Natural killer cell treated with Interleukin-12 subunit alpha and Interleukin-12 subunit beta and Interleukin-15 and Interleukin-18, amount 100 ng/mL, for 72 hours (primary cell): ENCODE measurements around the gene SYTL3. TPM values are rescaled to one million over a fixed set of nuclear protein-coding genes. Genes with fewer than 3 reads are reported as not detected.
"Not testable (repeated sequence)": the region's sequence is repeated elsewhere in the genome, so short reads cannot be mapped to it uniquely, and the experiment has no call there.

Source experiments
- ATAC-seq, 2 donors: fragments of 150-1000 bp; cut with Tn5 transposase in 1 of 2; sonication (Bioruptor Pico), chemical (Tn5 transposase) in 1 of 2; 2 replicates each; pipeline ENCODE4 v1.10.0; 2021
- DNase-seq: peaks from one replicate; pipeline ENCODE4 v3.0.0; 2022; ENCODE audit warnings: low spot score
- H3K27ac Mint-ChIP-seq, 2 donors: 1 replicate in 1 of 2; 2 replicates in 1 of 2; pipeline ENCODE4 v1.8.0; 2022; ENCODE audit warnings: mixed read lengths in 2 of 2, mild to moderate bottlenecking in 1 of 2, moderate library complexity in 1 of 2
- H3K27me3 Mint-ChIP-seq, 2 donors: 1 replicate in 1 of 2; 2 replicates in 1 of 2; pipeline ENCODE4 v1.8.0; 2022; ENCODE audit warnings: mixed read lengths in 2 of 2
- H3K36me3 Mint-ChIP-seq: one replicate; pipeline ENCODE4 v1.8.0; 2022; ENCODE audit warnings: mixed read lengths
- H3K4me1 Mint-ChIP-seq, 2 donors: 1 replicate in 1 of 2; 2 replicates in 1 of 2; pipeline ENCODE4 v1.8.0; 2022; ENCODE audit warnings: low read depth in 2 of 2, mixed read lengths in 2 of 2, mild to moderate bottlenecking in 1 of 2
- H3K4me3 Mint-ChIP-seq: one replicate; pipeline ENCODE4 v1.8.0; 2022; ENCODE audit warnings: mixed read lengths
- H3K9me3 Mint-ChIP-seq: 2 replicates; pipeline ENCODE4 v1.8.0; 2022; ENCODE audit warnings: mixed read lengths
- total RNA-seq, 2 donors: library from RNA; stranded (reverse); gene quantifications; one replicate each; pipeline ENCODE4 v1.2.3, GENCODE V29; 2022

The SYTL3 gene
- total RNA-seq = 100 to 1,000 TPM; 199 to 246 TPM

GRCh38 chr6:158649289-158650143 lies at the start of gene SYTL3:
TSS of gene SYTL3 (plus strand) at chr6:158650054. CDS start at chr6:158663269, 13,215 bp downstream.
- peak; percentile 95 for DNase-seq
- Mint-ChIP-seq H3K4me1 (peaks cover 72 to 74% of the 10 kb centered on the region in 2 donors), H3K4me3 (peak within 1 kb of the TSS; percentile 85), H3K9me3 (no peaks in the 10 kb centered on the region), H3K36me3 (peaks cover 22% of the 10 kb centered on the region), H3K27ac (peak within 1 kb of the TSS; percentile 93 to 98), H3K27me3 (no peaks in the 10 kb centered on the region)
- peak; percentile 78 to 84 for ATAC-seq

GRCh38 chr6:158603261-158604047 lies 46.4 kb upstream of the SYTL3 start:
- no peak for DNase-seq
- H3K9me3 Mint-ChIP-seq = no peaks in the 10 kb centered on the region
- no peak for ATAC-seq
- H3K27ac Mint-ChIP-seq = peak overlapping the region; percentile 68 to 78
- peaks cover 11% of the 10 kb centered on the region for H3K36me3 Mint-ChIP-seq
- peaks cover 14 to 22% of the 10 kb centered on the region in 2 donors for H3K4me1 Mint-ChIP-seq
- no peak overlapping the region for H3K4me3 Mint-ChIP-seq
- H3K27me3 Mint-ChIP-seq = no peaks in the 10 kb centered on the region

GRCh38 chr6:158604048-158604406 lies 45.8 kb upstream of the SYTL3 start:
- peaks cover 16 to 22% of the 10 kb centered on the region in 2 donors for H3K4me1 Mint-ChIP-seq
- H3K36me3 Mint-ChIP-seq = peaks cover 11% of the 10 kb centered on the region
- peak overlapping the region; percentile 68 to 78 for H3K27ac Mint-ChIP-seq
- no peak for ATAC-seq
- no peak for DNase-seq
- no peaks in the 10 kb centered on the region for H3K9me3 Mint-ChIP-seq
- no peak overlapping the region for H3K4me3 Mint-ChIP-seq
- H3K27me3 Mint-ChIP-seq = no peaks in the 10 kb centered on the region

GRCh38 chr6:158605266-158605878 lies 44.5 kb upstream of the SYTL3 start:
- Mint-ChIP-seq H3K36me3 (peaks cover 11% of the 10 kb centered on the region), H3K4me3 (no peak overlapping the region), H3K27me3 (no peaks in the 10 kb centered on the region), H3K4me1 (peaks cover 21 to 22% of the 10 kb centered on the region in 2 donors), H3K27ac (peak overlapping the region; percentile 68 to 78), H3K9me3 (no peaks in the 10 kb centered on the region)
- ATAC-seq = peak in 1 of 2 donors; percentile 56
- no peak for DNase-seq

- Mint-ChIP-seq H3K36me3 (peaks cover 11% of the 10 kb centered on the region), H3K27ac (peak overlapping the region; percentile 68 to 78), H3K4me1 (peaks cover 21 to 22% of the 10 kb centered on the region in 2 donors)
- not testable (repeated sequence) for H3K9me3 Mint-ChIP-seq, H3K4me3 Mint-ChIP-seq, DNase-seq, ATAC-seq, H3K27me3 Mint-ChIP-seq
Observed at GRCh38 chr6:158606011-158606410, 43.8 kb upstream of the SYTL3 start.

GRCh38 chr6:158606935-158607334 lies 42.9 kb upstream of the SYTL3 start:
- Mint-ChIP-seq H3K4me1 (peaks cover 23 to 27% of the 10 kb centered on the region in 2 donors), H3K27me3 (no peaks in the 10 kb centered on the region), H3K4me3 (no peak overlapping the region), H3K27ac (no peak overlapping the region), H3K36me3 (peaks cover 11% of the 10 kb centered on the region), H3K9me3 (no peaks in the 10 kb centered on the region)
- no peak for DNase-seq
- no peak for ATAC-seq

- no peaks in the 10 kb centered on the region for H3K9me3 Mint-ChIP-seq
- no peaks in the 10 kb centered on the region for H3K27me3 Mint-ChIP-seq
- H3K36me3 Mint-ChIP-seq = peaks cover 11% of the 10 kb centered on the region
- H3K4me1 Mint-ChIP-seq = peaks cover 23 to 26% of the 10 kb centered on the region in 2 donors
- H3K27ac Mint-ChIP-seq = no peak overlapping the region
- no peak for DNase-seq
- ATAC-seq = no peak
- no peak overlapping the region for H3K4me3 Mint-ChIP-seq
Observed at GRCh38 chr6:158607411-158608170, 42.3 kb upstream of the SYTL3 start.

GRCh38 chr6:158608221-158608620 lies 41.6 kb upstream of the SYTL3 start:
- H3K27ac Mint-ChIP-seq = peak overlapping the region in 1 of 2 donors; percentile 77
- DNase-seq = no peak
- no peak for ATAC-seq
- peaks cover 21% of the 10 kb centered on the region in 2 donors for H3K4me1 Mint-ChIP-seq
- H3K9me3 Mint-ChIP-seq = no peaks in the 10 kb centered on the region
- no peak overlapping the region for H3K4me3 Mint-ChIP-seq
- H3K36me3 Mint-ChIP-seq = peaks cover 11% of the 10 kb centered on the region
- no peaks in the 10 kb centered on the region for H3K27me3 Mint-ChIP-seq

GRCh38 chr6:158609455-158610155 lies 40.2 kb upstream of the SYTL3 start:
- H3K36me3 Mint-ChIP-seq = peaks cover 8% of the 10 kb centered on the region
- no peak for ATAC-seq
- peak overlapping the region in 1 of 2 donors; percentile 87 for H3K27ac Mint-ChIP-seq
- no peaks in the 10 kb centered on the region for H3K27me3 Mint-ChIP-seq
- H3K4me3 Mint-ChIP-seq = no peak overlapping the region
- no peak for DNase-seq
- H3K9me3 Mint-ChIP-seq = no peaks in the 10 kb centered on the region
- peaks cover 10 to 14% of the 10 kb centered on the region in 2 donors for H3K4me1 Mint-ChIP-seq

GRCh38 chr6:158610319-158610968 lies 39.4 kb upstream of the SYTL3 start:
- ATAC-seq (no peak), DNase-seq (no peak)
- peak overlapping the region in 1 of 2 donors; percentile 87 for H3K27ac Mint-ChIP-seq
- H3K9me3 Mint-ChIP-seq = no peaks in the 10 kb centered on the region
- H3K27me3 Mint-ChIP-seq = no peaks in the 10 kb centered on the region
- no peak overlapping the region for H3K4me3 Mint-ChIP-seq
- peaks cover 14 to 19% of the 10 kb centered on the region in 2 donors for H3K4me1 Mint-ChIP-seq
- H3K36me3 Mint-ChIP-seq = peaks cover 14% of the 10 kb centered on the region

- Mint-ChIP-seq H3K9me3 (no peaks in the 10 kb centered on the region), H3K36me3 (peaks cover 14% of the 10 kb centered on the region), H3K4me1 (peaks cover 12 to 19% of the 10 kb centered on the region in 2 donors), H3K4me3 (no peak overlapping the region), H3K27ac (peak overlapping the region; percentile 6 to 87), H3K27me3 (no peaks in the 10 kb centered on the region)
- no peak for ATAC-seq
- no peak for DNase-seq
Observed at GRCh38 chr6:158611039-158611438, 38.8 kb upstream of the SYTL3 start.
